GM12864 (cell line): ENCODE measurements around the gene ZBP1.

ENCODE experiments used
- DNase-seq: peaks from one replicate; pipeline ENCODE4 v3.0.0-alpha.2; 2011; ENCODE audit warnings: low read depth
- H3K4me3 ChIP-seq: 2 replicates; pipeline ENCODE4 v1.5.1; 2011; ENCODE audit warnings: mild to moderate bottlenecking, low read depth, low read length, control low read depth
- CTCF ChIP-seq: IDR thresholded peaks from 2 replicates; pipeline ENCODE4 v1.5.1; 2011; ENCODE audit warnings: low read depth, mild to moderate bottlenecking, moderate library complexity, low read length, control low read depth, inconsistent platforms; ENCODE audit errors: missing control alignments

Gene ZBP1

DNA sequence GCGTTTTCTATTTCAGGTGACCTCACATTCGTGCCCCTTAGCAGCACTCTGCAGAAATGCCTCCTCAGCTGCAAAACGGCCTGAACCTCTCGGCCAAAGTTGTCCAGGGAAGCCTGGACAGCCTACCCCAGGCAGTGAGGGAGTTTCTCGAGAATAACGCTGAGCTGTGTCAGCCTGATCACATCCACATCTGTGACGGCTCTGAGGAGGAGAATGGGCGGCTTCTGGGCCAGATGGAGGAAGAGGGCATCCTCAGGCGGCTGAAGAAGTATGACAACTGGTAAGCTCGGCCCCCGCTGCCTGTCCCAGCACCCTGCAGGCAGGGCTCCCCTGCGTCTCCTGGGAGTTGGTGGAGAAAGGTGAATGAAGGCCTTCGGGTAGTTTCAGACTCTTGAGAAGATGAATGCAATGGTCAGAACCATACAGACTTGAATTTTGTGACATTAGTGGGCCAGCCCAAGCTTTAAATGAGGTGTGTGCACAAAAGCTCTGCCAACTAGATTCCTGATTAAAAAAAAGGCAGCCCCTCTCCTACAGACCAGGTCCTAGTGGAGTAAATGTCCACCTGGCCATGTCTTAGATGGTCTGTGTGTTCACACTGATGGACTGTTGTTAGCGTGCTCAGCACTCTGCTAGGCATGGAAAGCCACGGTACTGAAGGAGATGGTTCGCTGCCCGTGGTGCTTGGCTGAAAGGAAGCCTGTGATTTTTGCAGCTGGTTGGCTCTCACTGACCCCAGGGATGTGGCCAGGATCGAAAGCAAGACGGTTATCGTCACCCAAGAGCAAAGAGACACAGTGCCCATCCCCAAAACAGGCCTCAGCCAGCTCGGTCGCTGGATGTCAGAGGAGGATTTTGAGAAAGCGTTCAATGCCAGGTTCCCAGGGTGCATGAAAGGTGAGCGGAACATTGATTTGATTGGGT lies 58.6 kb downstream of the ZBP1 start:
- no peak for TF ChIP-seq CTCF
- DNase-seq: no peak

DNA sequence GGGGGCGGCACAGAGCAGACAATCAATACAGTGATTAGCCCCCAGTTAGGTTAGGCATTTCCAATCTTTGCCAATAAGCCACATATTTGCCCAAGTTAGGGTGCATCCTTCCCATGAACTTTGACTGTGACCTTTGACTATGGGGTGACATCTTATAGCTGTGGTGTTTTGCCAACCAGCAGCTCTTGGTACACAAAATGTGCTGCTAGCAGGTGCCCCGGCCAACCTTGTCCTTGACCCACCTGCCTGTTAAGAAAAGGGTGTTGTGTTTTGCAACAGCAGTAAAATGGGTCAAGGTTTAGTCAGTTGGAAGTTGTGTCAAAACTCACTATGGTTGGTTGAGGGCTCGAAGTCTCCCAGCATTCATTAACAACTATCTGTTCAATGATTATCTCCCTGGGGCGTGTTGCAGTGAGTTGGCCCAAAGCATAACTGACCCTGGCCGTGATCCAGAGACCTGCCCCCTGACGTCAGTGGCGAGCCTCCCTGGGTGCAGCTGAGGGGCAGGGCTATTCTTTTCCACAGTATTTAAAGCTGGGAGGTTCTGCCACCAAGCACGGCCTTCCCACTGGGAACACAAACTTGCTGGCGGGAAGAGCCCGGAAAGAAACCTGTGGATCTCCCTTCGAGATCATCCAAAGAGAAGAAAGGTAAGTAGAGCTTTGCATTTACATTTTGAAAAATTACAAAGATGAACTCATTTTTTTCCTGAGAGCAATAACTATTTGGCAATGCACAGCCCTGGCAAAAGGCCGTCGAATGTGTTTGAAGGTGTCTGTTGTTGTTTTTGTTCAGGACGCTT lies 59.5 kb downstream of the ZBP1 start, which contains the start of gene PCK1:
PCK1 (plus strand) TSS at position 557 of the 802 bp plus-strand sequence. CDS start 302 bp downstream, outside the sequence.
- no peak for DNase-seq
- TF ChIP-seq CTCF: no peak
- H3K4me3 ChIP-seq: no peak within 1 kb of the TSS

More for the DNA sequence above, 58.6 kb downstream of the ZBP1 start:
- H3K4me3 ChIP-seq: no peak overlapping the region

DNA sequence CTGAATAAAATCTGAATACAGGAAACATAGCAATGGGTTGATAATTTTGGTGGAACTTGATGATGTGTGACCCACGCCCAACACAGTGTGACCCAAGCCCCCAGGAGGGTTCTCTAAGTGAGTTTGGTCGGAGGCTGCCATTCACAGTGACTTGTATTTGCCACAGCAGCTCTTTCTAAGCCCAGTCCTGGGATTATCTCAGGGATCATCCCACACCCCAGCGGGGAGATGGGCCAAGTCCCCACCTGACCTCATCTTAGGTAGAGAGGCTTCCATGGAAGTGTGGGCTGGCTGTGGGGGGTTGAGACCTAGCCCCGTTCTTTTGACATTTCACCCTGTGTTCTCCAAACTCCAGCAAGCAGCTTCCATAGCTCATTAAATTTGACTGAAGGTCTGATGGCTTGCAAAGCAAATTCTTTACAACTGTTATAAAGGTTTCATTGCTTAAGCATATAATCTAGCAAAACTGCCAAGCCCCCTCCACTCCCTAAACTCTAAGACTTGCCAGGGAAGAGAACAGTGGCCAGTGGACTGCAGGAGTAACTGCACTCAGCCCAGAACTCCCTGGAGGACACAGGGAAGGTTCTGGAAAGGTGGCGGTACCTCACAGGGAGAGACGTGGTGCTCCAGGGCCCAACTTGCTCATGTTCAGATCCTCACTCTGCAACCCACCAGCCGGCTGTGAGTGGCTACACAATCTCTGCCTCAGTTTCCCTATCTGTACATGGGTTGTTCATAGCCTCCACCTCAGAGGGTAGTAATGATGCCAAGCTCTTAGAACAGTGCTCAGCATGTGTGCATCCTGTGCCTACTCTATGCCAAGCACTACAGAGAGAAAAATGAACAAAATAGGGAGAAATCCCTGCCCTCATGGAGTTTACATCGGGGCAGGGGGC lies 60.3 kb downstream of the ZBP1 start:
- no peak for DNase-seq
- no peak for TF ChIP-seq CTCF
- H3K4me3 ChIP-seq: no peak overlapping the region

DNA sequence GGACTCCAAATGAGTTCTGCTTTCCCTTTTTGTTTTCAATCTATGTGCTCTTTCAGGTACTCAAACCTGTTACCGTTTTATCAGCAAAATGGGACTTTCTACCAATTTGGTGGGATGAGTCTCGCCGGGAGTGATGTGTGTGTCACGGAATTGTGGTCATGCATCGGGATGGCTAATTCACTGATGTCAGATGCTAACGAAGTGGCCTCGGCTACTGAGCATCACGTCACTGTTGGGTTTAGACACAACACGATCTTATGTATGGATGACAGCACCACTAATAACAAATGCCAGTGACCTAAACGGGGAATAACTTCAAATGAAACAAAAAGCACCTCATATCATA lies 61.0 kb downstream of the ZBP1 start:
- no peak for TF ChIP-seq CTCF
- no peak for DNase-seq
- no peak overlapping the region for H3K4me3 ChIP-seq

DNA sequence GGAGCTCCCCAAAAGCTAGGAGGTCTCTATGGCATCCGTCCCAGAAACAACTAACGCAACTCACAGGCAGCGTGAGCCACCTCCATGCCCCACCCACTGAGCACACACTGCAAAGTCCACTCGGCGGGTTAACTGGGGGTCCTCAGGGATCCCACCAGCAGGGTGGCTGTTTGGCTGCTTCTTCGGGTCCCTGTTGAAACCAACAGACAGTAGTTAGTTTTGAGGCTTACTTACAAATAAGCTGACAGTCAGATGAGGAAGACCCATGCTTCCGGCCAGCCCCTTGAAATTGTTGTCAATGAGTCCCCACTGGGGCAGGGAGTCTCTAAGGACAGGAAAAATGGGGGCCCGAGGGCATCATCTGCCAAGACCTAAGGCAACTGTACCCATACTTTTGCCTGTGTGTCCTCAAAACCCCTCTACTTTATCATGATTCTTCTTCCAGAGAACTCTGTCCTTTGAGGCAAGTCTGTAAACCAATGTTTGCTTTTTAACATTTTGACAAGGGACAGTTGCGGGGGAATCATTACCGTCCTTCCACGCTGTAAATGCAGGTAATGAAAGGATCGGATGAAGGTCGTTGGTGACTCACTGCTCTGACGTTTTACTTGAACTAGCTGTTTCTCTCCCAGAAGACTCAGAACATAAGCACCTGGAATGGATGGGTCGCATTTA lies 61.5 kb downstream of the ZBP1 start:
- H3K4me3 ChIP-seq: no peak overlapping the region
- no peak for DNase-seq
- no peak for TF ChIP-seq CTCF

- no peak for DNase-seq
- no peak for TF ChIP-seq CTCF
- no peak overlapping the region for H3K4me3 ChIP-seq
Measured at GRCh38 chr20:57557926-57558613, 62.2 kb downstream of the ZBP1 start.
